Measurements from ENCODE around the gene NR3C2. TPM values are rescaled to one million over a fixed set of nuclear protein-coding genes. Genes with fewer than 3 reads are reported as not detected.

Gene NR3C2
- total and polyA plus RNA-seq, 10 of the 15 experiments (the other 5 are each of a cell fraction or from before 2014, with no cell fraction given): 0.05 to 0.11 (median 0.08) TPM; not detected in 4

- TF ChIP-seq, protein P1, sequence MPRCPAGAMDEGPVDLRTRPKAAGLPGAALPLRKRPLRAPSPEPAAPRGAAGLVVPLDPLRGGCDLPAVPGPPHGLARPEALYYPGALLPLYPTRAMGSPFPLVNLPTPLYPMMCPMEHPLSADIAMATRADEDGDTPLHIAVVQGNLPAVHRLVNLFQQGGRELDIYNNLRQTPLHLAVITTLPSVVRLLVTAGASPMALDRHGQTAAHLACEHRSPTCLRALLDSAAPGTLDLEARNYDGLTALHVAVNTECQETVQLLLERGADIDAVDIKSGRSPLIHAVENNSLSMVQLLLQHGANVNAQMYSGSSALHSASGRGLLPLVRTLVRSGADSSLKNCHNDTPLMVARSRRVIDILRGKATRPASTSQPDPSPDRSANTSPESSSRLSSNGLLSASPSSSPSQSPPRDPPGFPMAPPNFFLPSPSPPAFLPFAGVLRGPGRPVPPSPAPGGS (IDR thresholded peaks at IDR 0.05; ENCODE audit: borderline replicate concordance, insufficient read depth, low read depth, low read length, poor library complexity, severe bottlenecking): no peak
- TF ChIP-seq, protein P2, sequence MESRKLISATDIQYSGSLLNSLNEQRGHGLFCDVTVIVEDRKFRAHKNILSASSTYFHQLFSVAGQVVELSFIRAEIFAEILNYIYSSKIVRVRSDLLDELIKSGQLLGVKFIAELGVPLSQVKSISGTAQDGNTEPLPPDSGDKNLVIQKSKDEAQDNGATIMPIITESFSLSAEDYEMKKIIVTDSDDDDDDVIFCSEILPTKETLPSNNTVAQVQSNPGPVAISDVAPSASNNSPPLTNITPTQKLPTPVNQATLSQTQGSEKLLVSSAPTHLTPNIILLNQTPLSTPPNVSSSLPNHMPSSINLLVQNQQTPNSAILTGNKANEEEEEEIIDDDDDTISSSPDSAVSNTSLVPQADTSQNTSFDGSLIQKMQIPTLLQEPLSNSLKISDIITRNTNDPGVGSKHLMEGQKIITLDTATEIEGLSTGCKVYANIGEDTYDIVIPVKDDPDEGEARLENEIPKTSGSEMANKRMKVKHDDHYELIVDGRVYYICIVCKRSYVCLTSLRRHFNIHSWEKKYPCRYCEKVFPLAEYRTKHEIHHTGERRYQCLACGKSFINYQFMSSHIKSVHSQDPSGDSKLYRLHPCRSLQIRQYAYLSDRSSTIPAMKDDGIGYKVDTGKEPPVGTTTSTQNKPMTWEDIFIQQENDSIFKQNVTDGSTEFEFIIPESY (IDR thresholded peaks at IDR 0.05): no peak
- TF ChIP-seq NR2C2 (IDR thresholded peaks at IDR 0.05; ENCODE audit: borderline replicate concordance, control insufficient read depth, insufficient read length, low read depth) (no peak), RBBP5 (conservative IDR thresholded peaks at IDR 0.05) (no peak), KLF5 (IDR thresholded peaks at IDR 0.05; ENCODE audit: partially characterized antibody) (no peak)
Observed at GRCh38 chr4:148375584-148375983, 66.6 kb downstream of the NR3C2 start (continued).

GRCh38 chr4:148373093-148373492 is 69.1 kb downstream of the NR3C2 start:
- no peak for ATAC-seq
- ChIA-PET CTCF (no interaction called here), RAD21 (ENCODE audit: unreplicated experiment) (no interaction called here), SMC1A (ENCODE audit: uncharacterized antibody, unreplicated experiment) (no interaction called here), POLR2A (no interaction called here)
- BruUV-seq (replicated peaks): no TSS peak
- DNase-seq (ENCODE audit: low read depth, low spot score): no peak
- no peaks in the 10 kb centered on the region for H3K36me3 ChIP-seq (ENCODE audit: control insufficient read depth in 2 of 2, insufficient read depth in 2 of 2, low read length in 1 of 2)
- H3K9ac ChIP-seq (ENCODE audit: control insufficient read depth, insufficient read depth, low read length): no peak overlapping the region
- H2AFZ ChIP-seq (ENCODE audit: control insufficient read depth, low read depth, low read length): no peak overlapping the region
- no peak for FAIRE-seq
- H3K27ac ChIP-seq (ENCODE audit: control insufficient read depth, insufficient read depth): no peak overlapping the region
- H3K79me2 ChIP-seq (ENCODE audit: control insufficient read depth, insufficient read depth, low read length): no peaks in the 10 kb centered on the region
- no peaks in the 10 kb centered on the region for H3K9me3 ChIP-seq (replicated peaks; ENCODE audit: control insufficient read depth, insufficient read depth, low read length)
- intact Hi-C loops (cut with micrococcal nuclease; ENCODE audit: unreplicated experiment): no loop called here
- no peaks in the 10 kb centered on the region for H3K4me1 ChIP-seq (ENCODE audit: control insufficient read depth, insufficient read depth, low read length)
- in situ Hi-C loops (cut with MboI): no loop called here
- 5% methylated on average over 1 of the region's 1 CpG for WGBS (ENCODE audit: insufficient coverage, insufficient replicate concordance, low lambda C conversion rate, missing lambda C conversion rate)
- no peaks in the 10 kb centered on the region for H4K20me1 ChIP-seq (ENCODE audit: control insufficient read depth, insufficient read depth)
- no peaks in the 10 kb centered on the region for H3K27me3 ChIP-seq (replicated peaks in 1 of 2; ENCODE audit: control insufficient read depth in 2 of 2, insufficient read depth in 2 of 2, low read length in 1 of 2)
- no peak for TF ChIP-seq NFXL1 (IDR thresholded peaks at IDR 0.05; ENCODE audit: borderline replicate concordance)
- TF ChIP-seq ZNF274 (IDR thresholded peaks at IDR 0.05; ENCODE audit: insufficient read depth, insufficient read length): no peak
- TF ChIP-seq, protein P3, sequence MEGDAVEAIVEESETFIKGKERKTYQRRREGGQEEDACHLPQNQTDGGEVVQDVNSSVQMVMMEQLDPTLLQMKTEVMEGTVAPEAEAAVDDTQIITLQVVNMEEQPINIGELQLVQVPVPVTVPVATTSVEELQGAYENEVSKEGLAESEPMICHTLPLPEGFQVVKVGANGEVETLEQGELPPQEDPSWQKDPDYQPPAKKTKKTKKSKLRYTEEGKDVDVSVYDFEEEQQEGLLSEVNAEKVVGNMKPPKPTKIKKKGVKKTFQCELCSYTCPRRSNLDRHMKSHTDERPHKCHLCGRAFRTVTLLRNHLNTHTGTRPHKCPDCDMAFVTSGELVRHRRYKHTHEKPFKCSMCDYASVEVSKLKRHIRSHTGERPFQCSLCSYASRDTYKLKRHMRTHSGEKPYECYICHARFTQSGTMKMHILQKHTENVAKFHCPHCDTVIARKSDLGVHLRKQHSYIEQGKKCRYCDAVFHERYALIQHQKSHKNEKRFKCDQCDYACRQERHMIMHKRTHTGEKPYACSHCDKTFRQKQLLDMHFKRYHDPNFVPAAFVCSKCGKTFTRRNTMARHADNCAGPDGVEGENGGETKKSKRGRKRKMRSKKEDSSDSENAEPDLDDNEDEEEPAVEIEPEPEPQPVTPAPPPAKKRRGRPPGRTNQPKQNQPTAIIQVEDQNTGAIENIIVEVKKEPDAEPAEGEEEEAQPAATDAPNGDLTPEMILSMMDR (IDR thresholded peaks at IDR 0.05 in 2 of 3, conservative IDR thresholded peaks at IDR 0.05 in 1 of 3; ENCODE audit: control insufficient read depth in 2 of 3, extremely low read depth in 1 of 3, insufficient read depth in 1 of 3, low read depth in 3 of 3, low read length in 3 of 3): no peak
- TF ChIP-seq RAD21 (IDR thresholded peaks at IDR 0.05; ENCODE audit: insufficient read depth, low read depth, low read length): no peak
- no peak for TF ChIP-seq NR2F1 (conservative IDR thresholded peaks at IDR 0.05)
- TF ChIP-seq HDGF (IDR thresholded peaks at IDR 0.05): no peak
- TF ChIP-seq RBBP5 (conservative IDR thresholded peaks at IDR 0.05): no peak
- no peak for TF ChIP-seq RUNX3 (IDR thresholded peaks at IDR 0.05; ENCODE audit: low read length)
- H3K4me2 ChIP-seq (ENCODE audit: control insufficient read depth, insufficient read depth): no peak overlapping the region
- no peak overlapping the region for H3K4me3 ChIP-seq
